ENCODE results near the gene MGAM2. TPM values are rescaled to one million over a fixed set of nuclear protein-coding genes. Genes with fewer than 3 reads are reported as not detected.

The MGAM2 gene
- polyA plus RNA-seq, 2 of the 4 experiments (the other 2 are of a cell fraction), result 0.01 to 0.25 TPM

GRCh38 chr7:142150869-142151268 is 39.4 kb downstream of the MGAM2 start:
- Histone ChIP-seq H3K27ac (no peak overlapping the region), H3K9me3 (peaks cover 3% of the 10 kb centered on the region; the same call in 1 of the 3 replicates), H3K4me3 (no peak overlapping the region), H3K4me1 (peaks cover 5% of the 10 kb centered on the region; the same call in 2 of the 3 replicates), H3K4me2 (no peak overlapping the region)
- ChIA-PET CTCF (no interaction called here), POLR2A (no interaction called here)
- WGBS (ENCODE audit: missing lambda C conversion rate), result 81% methylated on average over 2 of the region's 2 CpGs
- ATAC-seq, result no peak
- TF ChIP-seq RFX5 (IDR thresholded peaks at IDR 0.05) (no peak), MAFK (IDR thresholded peaks at IDR 0.05; ENCODE audit: partially characterized antibody) (peak; percentile 86)
- no peak for FAIRE-seq
- DNase-seq (ENCODE audit: low read depth in 1 of 2, low spot score in 1 of 2), result no peak

DNA sequence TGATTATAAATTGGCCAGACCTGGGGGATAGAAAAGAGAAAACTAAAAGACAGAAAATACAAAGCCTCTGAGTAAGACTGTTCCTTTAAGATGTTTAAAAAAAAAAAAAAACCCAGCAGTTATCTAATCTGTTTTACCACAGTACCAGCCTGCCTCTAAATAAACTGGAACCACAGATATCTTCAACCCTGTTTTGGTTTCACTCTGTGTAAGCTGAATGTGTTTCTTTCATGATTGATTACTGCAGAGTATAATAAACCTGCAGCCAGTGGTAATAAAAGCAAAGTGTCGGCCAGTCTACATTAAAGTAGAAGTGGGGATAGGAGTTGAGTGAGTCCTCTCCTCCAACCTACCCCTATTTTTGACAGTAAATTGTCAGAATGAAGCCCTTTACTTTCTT is 40.6 kb downstream of the MGAM2 start:
- no peak overlapping the region for H3K27ac ChIP-seq
- no peak overlapping the region for H3K4me3 ChIP-seq
- 91% methylated on average over 1 of the region's 1 CpG for WGBS (ENCODE audit: missing lambda C conversion rate)
- H3K4me2 ChIP-seq, result no peak overlapping the region
- ATAC-seq (no peak), FAIRE-seq (no peak), DNase-seq (ENCODE audit: low read depth in 1 of 2, low spot score in 1 of 2) (no peak)
- H3K9me3 ChIP-seq, result peaks cover 3% of the 10 kb centered on the region; the same call in 1 of the 3 replicates
- ChIA-PET POLR2A (no interaction called here), CTCF (interaction anchor here (1.3 kb wide), 1 partner anchor 15 kb away, joined by 3 read pairs; no protein-coding TSS in a partner anchor)
- TF ChIP-seq CHD4 (IDR thresholded peaks at IDR 0.05; ENCODE audit: borderline replicate concordance) (no peak), KDM1A (IDR thresholded peaks at IDR 0.05; ENCODE audit: low read depth) (no peak), FOXS1 (CRISPR knock-in tag; IDR thresholded peaks at IDR 0.05) (no peak)
- H3K4me1 ChIP-seq, result no peaks in the 10 kb centered on the region

DNA sequence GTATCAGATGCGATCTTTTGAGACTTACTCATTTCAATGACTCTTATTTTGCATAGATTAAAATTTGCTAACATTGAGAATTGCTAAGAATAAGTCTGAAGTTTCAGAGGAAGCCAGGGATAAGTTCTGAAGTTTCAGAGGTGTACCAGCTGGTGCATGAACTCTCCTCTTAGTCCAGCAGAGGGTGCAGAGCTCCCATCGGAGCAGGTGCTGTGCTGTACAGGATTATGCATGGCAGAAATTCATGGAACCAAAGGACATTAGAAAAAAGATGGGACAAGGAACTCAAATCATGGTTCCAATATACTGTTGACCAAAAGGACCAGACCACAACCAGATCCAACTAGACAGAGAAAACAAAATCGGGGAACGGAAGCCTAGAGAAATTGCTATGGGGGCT is 41.9 kb downstream of the MGAM2 start:
- POLR2A ChIA-PET, result no interaction called here
- peak; percentile 85 for FAIRE-seq
- CTCF ChIA-PET, result interaction anchor here (1.0 to 1.8 kb wide), 5 partner anchors 11 to 177 kb away, joined by 3 to 5 read pairs (median 4); no protein-coding TSS in a partner anchor

More for the DNA sequence above, 41.9 kb downstream of the MGAM2 start:
- DNase-seq (ENCODE audit: low read depth in 1 of 2, low spot score in 1 of 2) (peak; percentile 46 to 47), ATAC-seq (peak; percentile 90 to 98)
- peaks cover 3% of the 10 kb centered on the region; the same call in 1 of the 3 replicates for H3K9me3 ChIP-seq
- H3K4me1 ChIP-seq, result no peaks in the 10 kb centered on the region
- no peak overlapping the region for H3K4me3 ChIP-seq
- 60% methylated on average over 4 of the region's 4 CpGs for WGBS (ENCODE audit: missing lambda C conversion rate)
- TF ChIP-seq RARB (CRISPR knock-in tag; IDR thresholded peaks at IDR 0.05), result no peak
- peak; percentile 31 to 58; a peak in 2 of 5 replicates for TF ChIP-seq RAD21 (conservative IDR thresholded peaks at IDR 0.05 in 1 of 2, IDR thresholded peaks at IDR 0.05 in 1 of 2)
- no peak for TF ChIP-seq HDAC2 (IDR thresholded peaks at IDR 0.05)
- no peak for TF ChIP-seq HMGXB4 (CRISPR knock-in tag; IDR thresholded peaks at IDR 0.05; ENCODE audit: borderline replicate concordance)
- TF ChIP-seq PHF8 (IDR thresholded peaks at IDR 0.05; ENCODE audit: borderline replicate concordance, low read depth), result no peak
- TF ChIP-seq, protein P1, sequence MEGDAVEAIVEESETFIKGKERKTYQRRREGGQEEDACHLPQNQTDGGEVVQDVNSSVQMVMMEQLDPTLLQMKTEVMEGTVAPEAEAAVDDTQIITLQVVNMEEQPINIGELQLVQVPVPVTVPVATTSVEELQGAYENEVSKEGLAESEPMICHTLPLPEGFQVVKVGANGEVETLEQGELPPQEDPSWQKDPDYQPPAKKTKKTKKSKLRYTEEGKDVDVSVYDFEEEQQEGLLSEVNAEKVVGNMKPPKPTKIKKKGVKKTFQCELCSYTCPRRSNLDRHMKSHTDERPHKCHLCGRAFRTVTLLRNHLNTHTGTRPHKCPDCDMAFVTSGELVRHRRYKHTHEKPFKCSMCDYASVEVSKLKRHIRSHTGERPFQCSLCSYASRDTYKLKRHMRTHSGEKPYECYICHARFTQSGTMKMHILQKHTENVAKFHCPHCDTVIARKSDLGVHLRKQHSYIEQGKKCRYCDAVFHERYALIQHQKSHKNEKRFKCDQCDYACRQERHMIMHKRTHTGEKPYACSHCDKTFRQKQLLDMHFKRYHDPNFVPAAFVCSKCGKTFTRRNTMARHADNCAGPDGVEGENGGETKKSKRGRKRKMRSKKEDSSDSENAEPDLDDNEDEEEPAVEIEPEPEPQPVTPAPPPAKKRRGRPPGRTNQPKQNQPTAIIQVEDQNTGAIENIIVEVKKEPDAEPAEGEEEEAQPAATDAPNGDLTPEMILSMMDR (IDR thresholded peaks at IDR 0.05), result peak; percentile 36; the same call in 1 of the 3 replicates
- TF ChIP-seq GATA3 (IDR thresholded peaks at IDR 0.05; ENCODE audit: borderline replicate concordance), result no peak
- TF ChIP-seq SMC3 (IDR thresholded peaks at IDR 0.05), result peak; percentile 25; the same call in 1 of the 3 replicates
- TF ChIP-seq MAX (IDR thresholded peaks at IDR 0.05), result no peak
- no peak for TF ChIP-seq CHD4 (IDR thresholded peaks at IDR 0.05; ENCODE audit: borderline replicate concordance)
- TF ChIP-seq KDM5A (IDR thresholded peaks at IDR 0.05), result no peak
- no peak for TF ChIP-seq KDM1A (IDR thresholded peaks at IDR 0.05; ENCODE audit: low read depth)
- no peak for TF ChIP-seq ESRRA (IDR thresholded peaks at IDR 0.05; ENCODE audit: borderline replicate concordance, low read length)
- TF ChIP-seq, protein P2, sequence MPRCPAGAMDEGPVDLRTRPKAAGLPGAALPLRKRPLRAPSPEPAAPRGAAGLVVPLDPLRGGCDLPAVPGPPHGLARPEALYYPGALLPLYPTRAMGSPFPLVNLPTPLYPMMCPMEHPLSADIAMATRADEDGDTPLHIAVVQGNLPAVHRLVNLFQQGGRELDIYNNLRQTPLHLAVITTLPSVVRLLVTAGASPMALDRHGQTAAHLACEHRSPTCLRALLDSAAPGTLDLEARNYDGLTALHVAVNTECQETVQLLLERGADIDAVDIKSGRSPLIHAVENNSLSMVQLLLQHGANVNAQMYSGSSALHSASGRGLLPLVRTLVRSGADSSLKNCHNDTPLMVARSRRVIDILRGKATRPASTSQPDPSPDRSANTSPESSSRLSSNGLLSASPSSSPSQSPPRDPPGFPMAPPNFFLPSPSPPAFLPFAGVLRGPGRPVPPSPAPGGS (IDR thresholded peaks at IDR 0.05), result no peak
- H3K27ac ChIP-seq, result no peak overlapping the region
- no peak overlapping the region for H3K4me2 ChIP-seq

Data from A549 (cell line).